ENCODE measurements around the gene SPTBN1.
A peak's percentile ranks its signal among the peaks of the same experiment; 100 is the strongest.

The SPTBN1 gene

GRCh38 chr2:54455563-54456361 lies at the start of gene SPTBN1:
Gene SPTBN1 (plus strand): TSS chr2:54456327. CDS start chr2:54526419, 70,092 bp downstream.
- peak; percentile 30 for DNase-seq

GRCh38 chr2:54407693-54408092 lies 48.4 kb upstream of the SPTBN1 start:
- DNase-seq = no peak

GRCh38 chr2:54408288-54408687 lies 47.8 kb upstream of the SPTBN1 start:
- no peak for DNase-seq

GRCh38 chr2:54409752-54410151 lies 46.4 kb upstream of the SPTBN1 start:
- no peak for DNase-seq

- DNase-seq = no peak
Observed at GRCh38 chr2:54411801-54412354, 44.2 kb upstream of the SPTBN1 start.

- no peak for DNase-seq
Observed at GRCh38 chr2:54416166-54416813, 39.8 kb upstream of the SPTBN1 start.

GRCh38 chr2:54416938-54417337 lies 39.2 kb upstream of the SPTBN1 start:
- DNase-seq = no peak

GRCh38 chr2:54417577-54417976 lies 38.5 kb upstream of the SPTBN1 start:
- no peak for DNase-seq

GRCh38 chr2:54419388-54419787 lies 36.7 kb upstream of the SPTBN1 start:
- DNase-seq = no peak

GRCh38 chr2:54419855-54420523 lies 36.1 kb upstream of the SPTBN1 start:
- DNase-seq = no peak

GRCh38 chr2:54420524-54421172 lies 35.5 kb upstream of the SPTBN1 start:
- DNase-seq = no peak

GRCh38 chr2:54422072-54422581 lies 34.0 kb upstream of the SPTBN1 start:
- no peak for DNase-seq

GRCh38 chr2:54423213-54423612 lies 32.9 kb upstream of the SPTBN1 start:
- no peak for DNase-seq

- DNase-seq = no peak
Observed at GRCh38 chr2:54424555-54425163, 31.5 kb upstream of the SPTBN1 start.

- no peak for DNase-seq
Observed at GRCh38 chr2:54428108-54428831, 27.9 kb upstream of the SPTBN1 start.

- no peak for DNase-seq
Observed at GRCh38 chr2:54429054-54429453, 27.1 kb upstream of the SPTBN1 start.

- no peak for DNase-seq
Observed at GRCh38 chr2:54429811-54430551, 26.1 kb upstream of the SPTBN1 start.

GRCh38 chr2:54430649-54431048 lies 25.5 kb upstream of the SPTBN1 start:
- DNase-seq = no peak

GRCh38 chr2:54432251-54433015 lies 23.7 kb upstream of the SPTBN1 start:
- no peak for DNase-seq

GRCh38 chr2:54434229-54434628 lies 21.9 kb upstream of the SPTBN1 start:
- DNase-seq = no peak
